Measurements from ENCODE around the gene LTBP3. TPM values are rescaled to one million over a fixed set of nuclear protein-coding genes. Genes with fewer than 3 reads are reported as not detected.

LTBP3 gene
- total RNA-seq, 1 donor from 2014 or later, result 25.0 TPM

DNA sequence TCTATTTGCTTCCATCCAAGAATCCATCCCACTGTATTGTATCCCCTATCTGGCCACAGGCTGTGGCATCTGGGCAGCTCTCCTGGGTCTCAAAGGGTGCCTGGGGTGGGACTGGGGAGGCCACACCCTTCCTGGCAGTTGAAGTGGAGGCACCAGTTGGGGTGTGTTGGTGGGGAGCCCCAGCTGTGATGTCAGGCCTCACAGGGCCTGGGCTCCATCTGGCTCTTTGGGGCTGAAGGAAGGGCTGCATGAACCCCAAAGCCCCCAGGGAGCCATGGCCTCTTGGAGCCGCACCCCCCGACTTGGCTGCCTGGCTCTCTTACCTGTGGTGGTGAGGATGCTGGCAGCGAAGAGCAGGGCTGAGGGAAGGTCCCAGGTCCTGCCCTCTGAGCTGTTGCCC lies 37.0 kb upstream of the LTBP3 start:
- no peaks in the 10 kb centered on the region for H3K9me3 Mint-ChIP-seq
- H3K4me3 Mint-ChIP-seq, result no peak overlapping the region
- peaks cover 12% of the 10 kb centered on the region for H3K4me1 Mint-ChIP-seq
- ATAC-seq (ENCODE audit: low read depth) (no peak), DNase-seq (no peak)
- TF ChIP-seq, protein P1, sequence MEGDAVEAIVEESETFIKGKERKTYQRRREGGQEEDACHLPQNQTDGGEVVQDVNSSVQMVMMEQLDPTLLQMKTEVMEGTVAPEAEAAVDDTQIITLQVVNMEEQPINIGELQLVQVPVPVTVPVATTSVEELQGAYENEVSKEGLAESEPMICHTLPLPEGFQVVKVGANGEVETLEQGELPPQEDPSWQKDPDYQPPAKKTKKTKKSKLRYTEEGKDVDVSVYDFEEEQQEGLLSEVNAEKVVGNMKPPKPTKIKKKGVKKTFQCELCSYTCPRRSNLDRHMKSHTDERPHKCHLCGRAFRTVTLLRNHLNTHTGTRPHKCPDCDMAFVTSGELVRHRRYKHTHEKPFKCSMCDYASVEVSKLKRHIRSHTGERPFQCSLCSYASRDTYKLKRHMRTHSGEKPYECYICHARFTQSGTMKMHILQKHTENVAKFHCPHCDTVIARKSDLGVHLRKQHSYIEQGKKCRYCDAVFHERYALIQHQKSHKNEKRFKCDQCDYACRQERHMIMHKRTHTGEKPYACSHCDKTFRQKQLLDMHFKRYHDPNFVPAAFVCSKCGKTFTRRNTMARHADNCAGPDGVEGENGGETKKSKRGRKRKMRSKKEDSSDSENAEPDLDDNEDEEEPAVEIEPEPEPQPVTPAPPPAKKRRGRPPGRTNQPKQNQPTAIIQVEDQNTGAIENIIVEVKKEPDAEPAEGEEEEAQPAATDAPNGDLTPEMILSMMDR (IDR thresholded peaks at IDR 0.05), result no peak
- POLR2A ChIA-PET, result interaction anchor here (0.6 to 11.1 kb wide), 5 partner anchors 14 to 78 kb away, joined by 3 to 239 read pairs (median 6); partner anchors contain the start of gene EHBP1L1
- H3K36me3 Mint-ChIP-seq (ENCODE audit: low read depth), result peaks cover 34% of the 10 kb centered on the region
- no peak overlapping the region for H3K27ac Mint-ChIP-seq
- intact Hi-C loops (cut with micrococcal nuclease), result no loop called here
- H3K27me3 Mint-ChIP-seq, result no peaks in the 10 kb centered on the region
- CTCF ChIA-PET, result interaction anchor here (1.3 to 3.7 kb wide), 6 partner anchors 17 to 64 kb away, joined by 3 to 48 read pairs (median 5); partner anchors contain the start of genes FAM89B, SIPA1 and ZNRD2

DNA sequence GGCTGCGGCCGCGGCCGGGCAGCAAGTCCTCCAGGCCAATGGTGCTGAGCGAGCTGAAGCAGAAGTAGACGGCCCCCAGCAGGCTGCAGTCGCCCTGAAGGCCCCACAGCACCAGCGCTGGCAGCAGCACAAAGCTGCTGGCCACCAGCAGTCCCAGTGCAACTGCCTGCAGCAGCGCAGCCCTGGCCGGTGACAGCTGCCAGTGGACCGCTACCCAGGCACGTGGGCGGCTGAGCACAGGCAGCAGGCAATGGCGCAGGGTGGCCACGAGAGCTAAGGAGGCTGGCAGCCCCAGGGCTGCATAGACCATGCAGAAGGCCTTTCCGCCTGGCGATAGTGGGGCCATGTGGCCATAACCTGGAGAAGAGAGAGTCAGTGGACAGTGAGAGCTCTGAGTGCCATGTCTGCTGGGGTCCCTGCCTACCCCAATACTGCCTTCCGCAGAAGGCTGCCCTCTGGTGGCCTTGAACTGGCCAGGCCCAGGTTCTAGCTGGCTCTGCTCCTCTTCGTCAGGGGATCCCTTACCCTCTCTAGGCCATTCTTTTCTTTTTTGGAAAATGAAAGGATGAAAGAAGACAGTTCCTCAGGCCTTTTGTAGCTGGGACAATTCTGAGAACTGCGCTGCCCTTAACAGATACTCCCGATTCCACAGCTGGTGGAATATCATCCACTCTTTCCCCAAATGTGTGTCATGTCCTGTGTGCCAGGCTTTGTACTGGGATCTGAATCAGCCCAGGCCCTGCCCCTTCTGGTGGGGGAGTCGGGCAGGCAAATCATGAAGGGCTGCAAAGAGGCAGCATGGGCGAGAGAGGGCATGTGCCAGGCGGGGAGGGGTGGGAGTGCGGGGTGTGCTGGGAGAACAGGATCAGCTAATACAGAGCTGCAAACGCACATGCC lies 35.6 kb upstream of the LTBP3 start:
- TF ChIP-seq, protein P1 (IDR thresholded peaks at IDR 0.05), result peak; percentile 37
- Mint-ChIP-seq H3K4me1 (peaks cover 23% of the 10 kb centered on the region), H3K9me3 (no peaks in the 10 kb centered on the region), H3K36me3 (ENCODE audit: low read depth) (peaks cover 33% of the 10 kb centered on the region), H3K27me3 (no peaks in the 10 kb centered on the region), H3K4me3 (no peak overlapping the region), H3K27ac (no peak overlapping the region)
- ATAC-seq (ENCODE audit: low read depth) (peak; percentile 41), DNase-seq (no peak)
- ChIA-PET CTCF (interaction anchor here (0.9 to 4.1 kb wide), 22 partner anchors 9 to 244 kb away, joined by 3 to 48 read pairs (median 4); partner anchors contain the start of genes EHBP1L1, FAM89B, PCNX3 and SIPA1), POLR2A (interaction anchor here (0.5 to 11.1 kb wide), 12 partner anchors 9 to 1429 kb away, joined by 3 to 239 read pairs (median 5); partner anchors contain the start of genes EHBP1L1, FAM89B, PCNX3 and SCYL1)
- intact Hi-C loops (cut with micrococcal nuclease), result loop anchor here (1.0 kb wide), 1 partner anchor 53 kb away; no protein-coding TSS in a partner anchor

DNA sequence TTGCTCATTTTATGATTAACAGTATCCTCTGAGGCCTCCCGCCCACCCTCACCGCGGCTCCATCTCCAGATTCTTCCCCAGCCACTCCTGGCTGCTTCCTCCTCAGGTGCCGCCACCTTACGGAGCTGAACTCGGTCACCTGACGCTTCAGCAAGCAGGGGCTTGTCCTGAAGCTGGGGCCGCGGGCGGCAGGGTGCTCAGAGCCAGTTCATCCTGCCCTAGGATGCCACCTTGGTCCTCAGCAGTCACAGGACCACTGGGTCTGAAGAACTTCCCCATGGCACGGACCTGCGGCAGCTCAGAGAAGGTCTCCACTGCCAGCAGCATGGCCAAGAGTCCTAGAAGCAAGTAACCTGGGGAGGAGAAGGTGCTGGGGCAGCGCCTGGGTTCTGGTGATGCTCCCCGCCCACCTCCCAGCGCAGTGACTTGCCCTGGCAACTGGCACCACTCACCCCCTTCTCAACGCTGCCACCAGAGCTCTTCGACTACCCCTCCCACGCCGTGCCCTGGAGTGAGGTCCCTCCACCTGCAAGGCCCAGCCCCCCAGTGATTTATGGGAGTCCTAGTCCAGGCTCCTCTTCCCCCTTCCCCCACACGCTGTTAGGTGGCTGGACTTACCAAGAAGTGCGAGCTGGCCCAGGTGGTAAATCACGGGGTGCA lies 34.8 kb upstream of the LTBP3 start:
- no peak for ATAC-seq (ENCODE audit: low read depth)
- TF ChIP-seq, protein P1 (IDR thresholded peaks at IDR 0.05), result no peak
- no peak overlapping the region for H3K4me3 Mint-ChIP-seq
- DNase-seq, result no peak
- no peak overlapping the region for H3K27ac Mint-ChIP-seq
- H3K27me3 Mint-ChIP-seq, result no peaks in the 10 kb centered on the region
- POLR2A ChIA-PET, result interaction anchor here (0.6 to 11.1 kb wide), 8 partner anchors 10 to 1428 kb away, joined by 3 to 239 read pairs (median 7); partner anchors contain the start of genes EHBP1L1, FAM89B, PCNX3 and SCYL1
- peaks cover 27% of the 10 kb centered on the region for H3K36me3 Mint-ChIP-seq (ENCODE audit: low read depth)
- intact Hi-C loops (cut with micrococcal nuclease), result loop anchor here (1.0 kb wide), 1 partner anchor 53 kb away; no protein-coding TSS in a partner anchor
- no peaks in the 10 kb centered on the region for H3K9me3 Mint-ChIP-seq
- peaks cover 31% of the 10 kb centered on the region for H3K4me1 Mint-ChIP-seq
- CTCF ChIA-PET, result interaction anchor here (0.9 to 4.1 kb wide), 16 partner anchors 11 to 243 kb away, joined by 3 to 48 read pairs (median 4); partner anchors contain the start of genes EHBP1L1, FAM89B, SIPA1 and ZNRD2

DNA sequence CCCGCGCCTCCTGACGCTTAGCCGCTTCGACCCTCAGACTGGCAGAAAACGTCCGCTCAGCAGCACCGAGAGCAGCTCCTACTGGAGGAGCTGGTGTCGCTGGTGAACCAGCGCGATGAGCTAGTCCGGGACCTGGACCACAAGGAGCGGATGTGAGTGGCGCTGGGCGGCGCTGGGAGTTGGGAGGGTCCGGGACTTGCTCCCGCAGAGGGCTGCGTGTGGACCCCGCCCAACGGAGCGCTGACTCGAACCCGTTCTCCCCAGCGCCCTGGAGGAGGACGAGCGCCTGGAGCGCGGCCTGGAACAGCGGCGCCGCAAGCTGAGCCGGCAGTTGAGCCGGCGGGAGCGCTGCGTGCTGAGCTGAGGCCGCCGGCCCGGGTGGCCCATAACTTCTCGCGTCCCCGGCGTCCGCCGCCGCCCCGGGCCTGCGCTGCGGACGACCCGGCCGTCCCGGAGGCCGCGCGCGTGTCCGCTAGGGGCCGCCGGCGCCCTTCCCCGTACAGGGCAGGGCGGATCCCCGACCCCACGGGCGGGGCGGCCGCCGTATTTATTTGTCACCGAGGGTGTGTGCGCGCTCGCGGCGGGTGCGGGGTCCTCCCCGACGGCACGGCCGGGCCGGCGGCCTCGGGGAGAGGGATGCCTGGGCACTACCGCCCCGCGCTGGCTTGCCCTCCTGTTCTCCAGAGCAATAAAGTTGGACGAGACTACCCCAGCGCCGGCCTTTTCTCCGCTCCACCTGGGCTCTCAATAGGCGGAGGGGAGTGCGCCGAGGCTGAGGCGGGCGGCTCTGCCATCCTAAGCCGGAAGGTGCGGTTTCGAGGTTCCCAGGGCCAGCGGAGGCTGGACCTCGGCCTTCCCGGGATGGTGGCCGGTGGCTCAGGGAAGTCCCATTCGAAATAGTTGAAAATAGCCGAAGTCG lies 34.0 kb upstream of the LTBP3 start:
- no peak for DNase-seq
- intact Hi-C loops (cut with micrococcal nuclease), result no loop called here
- ATAC-seq (ENCODE audit: low read depth), result no peak
- peaks cover 39% of the 10 kb centered on the region for H3K4me1 Mint-ChIP-seq
- POLR2A ChIA-PET, result interaction anchor here (0.6 to 11.1 kb wide), 6 partner anchors 15 to 85 kb away, joined by 4 to 239 read pairs (median 35); partner anchors contain the start of genes EHBP1L1, FAM89B and ZNRD2
- no peaks in the 10 kb centered on the region for H3K9me3 Mint-ChIP-seq
- TF ChIP-seq, protein P1 (IDR thresholded peaks at IDR 0.05), result no peak
- H3K27ac Mint-ChIP-seq, result no peak overlapping the region
- H3K27me3 Mint-ChIP-seq, result no peaks in the 10 kb centered on the region
- peaks cover 22% of the 10 kb centered on the region for H3K36me3 Mint-ChIP-seq (ENCODE audit: low read depth)
- no peak overlapping the region for H3K4me3 Mint-ChIP-seq
- CTCF ChIA-PET, result interaction anchor here (1.2 to 4.9 kb wide), 5 partner anchors 16 to 51 kb away, joined by 3 to 67 read pairs (median 34); partner anchors contain the start of genes EHBP1L1, FAM89B and ZNRD2

Measured in activated B cell treated with CpG ODN at 0.5 μM for 24 hours (primary cell).